H9 (cell line): ENCODE data around the gene DNMT3L. TPM values are rescaled to one million over a fixed set of nuclear protein-coding genes. Genes with fewer than 3 reads are reported as not detected.

Experiments used
- DNase-seq: peaks from one replicate; pipeline ENCODE4 v3.0.0-alpha.2; 2017
- H2AFZ ChIP-seq: one replicate; pipeline ENCODE4 v1.6.1; 2013; ENCODE audit warnings: mild to moderate bottlenecking, low read length, control low read depth, moderate library complexity
- H2AK5ac ChIP-seq: 2 replicates; pipeline ENCODE4 v1.6.1; 2013; ENCODE audit warnings: low read length, control low read depth, mixed read lengths; ENCODE audit not compliant: insufficient read length
- H2BK120ac ChIP-seq: one replicate; pipeline ENCODE4 v1.6.1; 2013; ENCODE audit warnings: low read depth, mild to moderate bottlenecking, low read length, control low read depth, inconsistent platforms; ENCODE audit not compliant: poor library complexity, severe bottlenecking
- H2BK12ac ChIP-seq: 2 replicates; pipeline ENCODE4 v1.6.1; 2013; ENCODE audit warnings: low read length, control low read depth, mixed read lengths, low read depth; ENCODE audit not compliant: insufficient read length
- H2BK15ac ChIP-seq: 2 replicates; pipeline ENCODE4 v1.6.1; 2013; ENCODE audit warnings: low read depth, low read length, control low read depth
- H2BK20ac ChIP-seq: one replicate; pipeline ENCODE4 v1.6.1; 2013; ENCODE audit warnings: low read depth, mild to moderate bottlenecking, low read length, control low read depth, inconsistent platforms; ENCODE audit not compliant: poor library complexity, severe bottlenecking
- H2BK5ac ChIP-seq: 2 replicates; pipeline ENCODE4 v1.6.1; 2013; ENCODE audit warnings: low read length, control low read depth, mixed read lengths; ENCODE audit not compliant: insufficient read length
- H3K14ac ChIP-seq: 2 replicates; pipeline ENCODE4 v1.6.1; 2013; ENCODE audit warnings: low read length, control low read depth; ENCODE audit not compliant: insufficient read depth
- H3K18ac ChIP-seq: 2 replicates; pipeline ENCODE4 v1.6.1; 2013; ENCODE audit warnings: low read depth, mild to moderate bottlenecking, mixed read lengths, low read length, control low read depth; ENCODE audit not compliant: insufficient read length
- H3K23ac ChIP-seq: 2 replicates; pipeline ENCODE4 v1.6.1; 2013; ENCODE audit warnings: low read length, control low read depth, mixed read lengths, low read depth; ENCODE audit not compliant: insufficient read length
- H3K23me2 ChIP-seq: 2 replicates; pipeline ENCODE4 v1.6.1; 2013; ENCODE audit warnings: low read depth, mild to moderate bottlenecking, mixed read lengths, low read length, control low read depth; ENCODE audit not compliant: insufficient read length, poor library complexity, severe bottlenecking
- H3K27ac ChIP-seq: 2 replicates; pipeline ENCODE4 v1.5.1; 2013; ENCODE audit warnings: low read length, control low read depth, mixed read lengths, low read depth; ENCODE audit not compliant: insufficient read length
- H3K27me3 ChIP-seq: 2 replicates; pipeline ENCODE4 v1.6.1; 2013; ENCODE audit warnings: low read length, control low read depth, inconsistent platforms; ENCODE audit not compliant: insufficient read depth
- H3K4ac ChIP-seq: 2 replicates; pipeline ENCODE4 v1.6.1; 2013; ENCODE audit warnings: low read depth, mild to moderate bottlenecking, control low read depth, inconsistent platforms, low read length, moderate library complexity
- H3K4me1 ChIP-seq: 2 replicates; pipeline ENCODE4 v1.6.1; 2013; ENCODE audit warnings: low read length, control low read depth, inconsistent platforms; ENCODE audit not compliant: insufficient read depth
- H3K4me2 ChIP-seq: 2 replicates; pipeline ENCODE4 v1.6.1; 2013; ENCODE audit warnings: low read length, control low read depth, mixed read lengths; ENCODE audit not compliant: insufficient read length, insufficient read depth
- H3K56ac ChIP-seq: 2 replicates; pipeline ENCODE4 v1.6.1; 2013; ENCODE audit warnings: low read depth, mild to moderate bottlenecking, mixed read lengths, low read length, control low read depth; ENCODE audit not compliant: insufficient read length
- H3K79me1 ChIP-seq: 2 replicates; pipeline ENCODE4 v1.6.1; 2013; ENCODE audit warnings: low read depth, mild to moderate bottlenecking, moderate library complexity, low read length, control low read depth, inconsistent platforms; ENCODE audit not compliant: insufficient read depth, poor library complexity, severe bottlenecking
- H3K79me2 ChIP-seq: 2 replicates; pipeline ENCODE4 v1.6.1; 2013; ENCODE audit warnings: low read length, control low read depth, inconsistent platforms; ENCODE audit not compliant: insufficient read depth
- H3K9ac ChIP-seq: 2 replicates; pipeline ENCODE4 v1.6.1; 2013; ENCODE audit warnings: low read length, control low read depth, mixed read lengths; ENCODE audit not compliant: insufficient read length; ENCODE audit errors: extremely low read depth
- H3K9me3 ChIP-seq: one replicate; pipeline ENCODE4 v1.6.1; 2013; ENCODE audit warnings: low read depth, low read length, inconsistent platforms; ENCODE audit not compliant: control insufficient read depth
- H3T11ph ChIP-seq: one replicate; pipeline ENCODE4 v1.6.1; 2013; ENCODE audit warnings: mild to moderate bottlenecking, low read length, control low read depth, inconsistent platforms
- H4K20me1 ChIP-seq: one replicate; pipeline ENCODE4 v1.6.1; 2013; ENCODE audit not compliant: control insufficient read depth, insufficient read length, insufficient read depth
- H4K5ac ChIP-seq: 2 replicates; pipeline ENCODE4 v1.6.1; 2013; ENCODE audit warnings: low read depth, mild to moderate bottlenecking, mixed read lengths, low read length, control low read depth; ENCODE audit not compliant: insufficient read length
- H4K8ac ChIP-seq: replicated peaks from 2 replicates; pipeline ENCODE4 v1.6.1; 2013; ENCODE audit warnings: low read length, control low read depth, mixed read lengths, low read depth; ENCODE audit not compliant: insufficient read length
- H4K91ac ChIP-seq: 2 replicates; pipeline ENCODE4 v1.6.1; 2013; ENCODE audit warnings: low read depth, mild to moderate bottlenecking, moderate library complexity, mixed read lengths, low read length, control low read depth; ENCODE audit not compliant: insufficient read length
- H3K27ac Mint-ChIP-seq, 3 experiments: 2 replicates in 2 of 3; 3 replicates in 1 of 3; pipeline ENCODE4 v1.8.0; 2020 to 2021; ENCODE audit warnings: mixed read lengths in 3 of 3, mild to moderate bottlenecking in 1 of 3, moderate library complexity in 1 of 3
- H3K27me3 Mint-ChIP-seq: 2 replicates; pipeline ENCODE4 v1.8.0; 2021; ENCODE audit warnings: low read depth, mild to moderate bottlenecking, moderate library complexity, mixed read lengths
- H3K36me3 Mint-ChIP-seq, 3 experiments: 2 replicates in 2 of 3; 3 replicates in 1 of 3; pipeline ENCODE4 v1.8.0; 2020 to 2021; ENCODE audit warnings: low read depth in 3 of 3, mixed read lengths in 3 of 3; ENCODE audit not compliant: insufficient read depth in 1 of 3
- H3K4me1 Mint-ChIP-seq, 2 experiments: 2 replicates each; pipeline ENCODE4 v1.8.0; 2020; ENCODE audit warnings: mixed read lengths in 2 of 2
- H3K4me3 Mint-ChIP-seq, 2 experiments: 2 replicates in 1 of 2; 3 replicates in 1 of 2; pipeline ENCODE4 v1.8.0; 2020 to 2021; ENCODE audit warnings: mild to moderate bottlenecking in 2 of 2, mixed read lengths in 2 of 2, moderate library complexity in 1 of 2
- H3K9me3 Mint-ChIP-seq, 2 experiments: 2 replicates in 1 of 2; 3 replicates in 1 of 2; pipeline ENCODE4 v1.8.0; 2020; ENCODE audit warnings: mild to moderate bottlenecking in 2 of 2, mixed read lengths in 2 of 2, moderate library complexity in 1 of 2
- WGBS: extraction: QIAGEN DNeasy Blood & Tissue Kit; methylation state at CpG from one replicate; pipeline ENCODE4 v1.1.7; 2013; ENCODE audit warnings: missing lambda C conversion rate, low lambda C conversion rate, mixed read lengths; ENCODE audit not compliant: insufficient read length; ENCODE audit errors: extremely low coverage; 5-methylcytosine and 5-hydroxymethylcytosine counted together
- total RNA-seq: library from RNA; stranded (reverse); gene quantifications from 2 replicates; pipeline ENCODE4 v1.2.1, GENCODE V29; 2021
- TF ChIP-seq, protein P1 (sequence below): fragments of 200-600 bp; sonication (generic); conservative IDR thresholded peaks from 3 replicates; pipeline ENCODE4 v1.8.0; 2021; ENCODE audit warnings: antibody characterized with exemption, mild to moderate bottlenecking

The DNMT3L gene
- total RNA-seq, 1 experiment from 2014 or later: 0.77 TPM

- Mint-ChIP-seq H3K9me3 (no peaks in the 10 kb centered on the region; a peak in 1 of 5 replicates), H3K36me3 (no peaks in the 10 kb centered on the region), H3K4me1 (no peaks in the 10 kb centered on the region; a peak in 1 of 4 replicates), H3K27ac (no peak overlapping the region), H3K4me3 (no peak overlapping the region), H3K27me3 (peaks cover 8% of the 10 kb centered on the region)
- H2BK120ac ChIP-seq: no peak overlapping the region
- no peaks in the 10 kb centered on the region for H3K4me1 ChIP-seq
- H4K8ac ChIP-seq: no peak overlapping the region
- H3K4me2 ChIP-seq: no peak overlapping the region
- H2AK5ac ChIP-seq: no peak overlapping the region
- no peaks in the 10 kb centered on the region for H3K9me3 ChIP-seq
- no peak overlapping the region for H2BK15ac ChIP-seq
- H2BK20ac ChIP-seq: no peak overlapping the region
- H3K27ac ChIP-seq: no peak overlapping the region
- H4K91ac ChIP-seq: no peak overlapping the region
- no peaks in the 10 kb centered on the region for H4K20me1 ChIP-seq
- H3K18ac ChIP-seq: no peak overlapping the region
- no peak overlapping the region for H2BK12ac ChIP-seq
- H3K79me1 ChIP-seq: no peaks in the 10 kb centered on the region
- no peak overlapping the region for H4K5ac ChIP-seq
- no peak overlapping the region for H3K23ac ChIP-seq
- H3K79me2 ChIP-seq: no peaks in the 10 kb centered on the region
- WGBS: no CpG with 5 or more reads among the region's 5 CpGs
- H3K23me2 ChIP-seq: no peaks in the 10 kb centered on the region
- H3K14ac ChIP-seq: no peak overlapping the region
- no peak overlapping the region for H3K4ac ChIP-seq
- no peak overlapping the region for H3K56ac ChIP-seq
- no peak overlapping the region for H3T11ph ChIP-seq
- no peaks in the 10 kb centered on the region for H3K27me3 ChIP-seq
- no peak overlapping the region for H3K9ac ChIP-seq
- TF ChIP-seq, protein P1, sequence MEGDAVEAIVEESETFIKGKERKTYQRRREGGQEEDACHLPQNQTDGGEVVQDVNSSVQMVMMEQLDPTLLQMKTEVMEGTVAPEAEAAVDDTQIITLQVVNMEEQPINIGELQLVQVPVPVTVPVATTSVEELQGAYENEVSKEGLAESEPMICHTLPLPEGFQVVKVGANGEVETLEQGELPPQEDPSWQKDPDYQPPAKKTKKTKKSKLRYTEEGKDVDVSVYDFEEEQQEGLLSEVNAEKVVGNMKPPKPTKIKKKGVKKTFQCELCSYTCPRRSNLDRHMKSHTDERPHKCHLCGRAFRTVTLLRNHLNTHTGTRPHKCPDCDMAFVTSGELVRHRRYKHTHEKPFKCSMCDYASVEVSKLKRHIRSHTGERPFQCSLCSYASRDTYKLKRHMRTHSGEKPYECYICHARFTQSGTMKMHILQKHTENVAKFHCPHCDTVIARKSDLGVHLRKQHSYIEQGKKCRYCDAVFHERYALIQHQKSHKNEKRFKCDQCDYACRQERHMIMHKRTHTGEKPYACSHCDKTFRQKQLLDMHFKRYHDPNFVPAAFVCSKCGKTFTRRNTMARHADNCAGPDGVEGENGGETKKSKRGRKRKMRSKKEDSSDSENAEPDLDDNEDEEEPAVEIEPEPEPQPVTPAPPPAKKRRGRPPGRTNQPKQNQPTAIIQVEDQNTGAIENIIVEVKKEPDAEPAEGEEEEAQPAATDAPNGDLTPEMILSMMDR: no peak
- H2BK5ac ChIP-seq: no peak overlapping the region
- DNase-seq: no peak
- H2AFZ ChIP-seq: no peak overlapping the region
Measured at GRCh38 chr21:44275041-44275440, 13.3 kb upstream of the DNMT3L start.
